ENCODE measurements around the gene CCDC187.

CCDC187 gene

DNA sequence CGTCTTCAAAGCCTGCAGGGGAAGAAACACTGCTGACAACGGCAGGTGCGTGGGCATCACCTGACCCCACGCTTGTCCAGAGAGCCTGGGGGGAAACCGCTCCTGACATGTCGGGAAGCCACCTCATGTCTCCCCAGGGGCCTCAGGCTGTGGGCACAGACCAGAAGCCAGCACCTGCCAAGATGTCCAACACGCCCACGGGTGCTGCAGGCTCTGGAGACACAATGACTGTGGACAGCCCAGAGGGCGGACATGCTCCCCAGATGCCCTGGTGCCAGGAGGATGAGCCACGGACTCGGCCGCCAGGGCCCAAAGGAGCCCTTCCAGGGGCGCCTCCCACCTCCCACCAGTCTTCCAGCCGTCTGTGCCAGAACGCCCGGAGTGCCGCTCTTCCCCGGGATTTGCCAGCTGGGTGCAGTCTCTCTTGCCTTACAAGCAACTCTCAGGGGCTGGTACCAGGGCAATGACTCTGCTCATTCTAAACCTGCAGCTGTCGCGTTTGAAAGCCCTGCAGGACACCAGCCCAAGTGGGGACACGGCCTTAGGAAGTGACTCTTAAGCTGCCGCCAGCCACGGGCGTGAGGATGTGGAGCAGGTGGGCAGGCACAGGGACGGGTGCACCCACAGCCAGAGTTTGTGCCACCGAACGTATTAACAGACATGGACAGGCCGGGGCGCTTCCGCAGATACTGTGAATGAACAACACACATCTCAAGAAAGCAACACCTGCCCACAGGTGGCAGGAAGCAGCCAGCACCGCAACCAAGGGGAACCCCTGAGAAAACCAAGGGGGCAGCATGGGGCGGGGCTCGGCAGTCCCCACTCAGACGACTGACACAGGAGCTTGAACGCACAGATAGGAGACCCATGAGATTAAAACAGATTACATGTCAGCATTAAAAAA is 92.2 kb downstream of the CCDC187 start:
- no peak for DNase-seq
- in situ Hi-C loops (cut with HindIII; ENCODE audit: low pct_ligation_motif_present, low pct_unique_long_range_greater_than_20kb, low sequenced_read_pairs) = no loop called here

DNA sequence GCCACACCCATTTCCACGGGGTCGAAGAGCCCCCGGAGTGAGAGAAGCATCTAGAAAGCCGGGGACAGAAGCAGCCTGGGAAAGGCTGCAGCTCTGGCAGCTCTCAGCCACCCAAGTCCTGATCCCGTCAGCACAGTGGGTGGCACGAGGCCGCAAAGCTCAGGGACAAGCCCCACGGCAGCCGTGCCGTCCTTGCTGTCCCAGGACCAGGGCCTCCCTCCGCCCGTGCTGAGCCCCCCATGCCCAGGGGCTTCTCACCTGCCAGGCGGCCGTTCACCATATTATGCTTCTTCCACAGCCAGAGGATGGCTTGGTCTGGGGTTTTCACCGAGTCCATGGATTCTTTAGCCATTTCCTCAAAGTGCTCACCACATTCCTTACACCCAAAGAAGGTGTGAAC is 92.9 kb downstream of the CCDC187 start:
- in situ Hi-C loops (cut with HindIII; ENCODE audit: low pct_ligation_motif_present, low pct_unique_long_range_greater_than_20kb, low sequenced_read_pairs) = no loop called here

DNA sequence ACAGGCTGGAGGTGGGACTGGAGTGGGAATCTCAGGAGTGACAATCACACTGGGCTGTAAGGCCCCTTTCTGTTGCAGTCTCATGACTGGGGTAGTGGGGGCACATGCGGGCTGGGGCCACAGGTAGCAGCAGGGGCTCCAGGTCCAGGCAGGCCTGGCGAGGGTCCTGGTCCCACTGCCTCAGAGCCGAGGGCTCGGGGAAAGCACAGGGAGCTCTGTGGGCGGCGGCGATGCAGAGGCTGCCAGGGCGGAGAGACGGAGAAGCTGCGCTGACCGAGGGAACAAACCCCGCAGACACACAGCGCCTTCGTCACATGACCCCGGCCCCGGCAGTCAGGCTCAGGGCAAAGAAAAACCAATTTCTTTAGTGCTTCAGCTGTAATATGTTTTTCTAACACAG is 93.6 kb downstream of the CCDC187 start:
- DNase-seq = no peak
- in situ Hi-C loops (cut with HindIII; ENCODE audit: low pct_ligation_motif_present, low pct_unique_long_range_greater_than_20kb, low sequenced_read_pairs) = no loop called here

More for the DNA sequence above, 92.9 kb downstream of the CCDC187 start:
- no peak for DNase-seq

DNA sequence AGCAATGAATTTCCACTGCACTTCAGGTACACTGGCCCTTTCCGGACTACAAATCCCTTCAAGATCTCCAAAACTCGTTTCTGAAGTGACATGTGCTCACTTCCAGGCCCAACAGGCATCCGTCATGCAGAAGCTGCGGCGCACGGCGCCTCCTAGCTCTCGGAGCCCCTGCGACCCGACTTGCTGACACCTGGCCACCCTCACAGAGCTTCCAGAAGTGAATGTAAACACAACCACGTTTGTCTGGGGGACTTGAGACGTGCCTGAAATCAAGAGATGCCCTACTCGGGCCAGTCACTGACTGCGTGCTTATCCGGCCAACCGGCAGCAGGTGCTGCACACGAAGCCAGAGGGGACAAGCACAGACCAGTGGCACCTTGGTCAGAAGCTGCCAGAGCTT is 94.1 kb downstream of the CCDC187 start:
- in situ Hi-C loops (cut with HindIII; ENCODE audit: low pct_ligation_motif_present, low pct_unique_long_range_greater_than_20kb, low sequenced_read_pairs) = no loop called here
- DNase-seq = no peak

DNA sequence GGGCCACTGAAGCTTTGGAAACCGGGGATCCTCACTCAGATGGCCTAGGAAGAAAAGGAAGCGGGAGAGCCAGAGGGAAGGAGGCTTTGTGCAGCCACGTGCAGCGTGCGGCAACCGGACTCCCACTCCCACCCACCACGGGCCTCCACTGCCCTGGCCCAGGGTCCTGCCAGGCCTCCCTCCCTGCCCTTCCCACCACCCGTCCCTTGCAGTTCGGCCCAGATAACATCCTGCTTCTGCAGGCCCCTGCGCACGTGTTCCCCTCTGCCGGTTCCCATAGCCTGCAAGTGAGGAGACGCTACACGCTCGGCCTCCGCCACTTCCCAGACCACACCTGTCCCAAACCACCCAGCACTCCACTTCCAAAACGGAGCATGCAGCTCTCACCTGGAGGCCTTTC is 94.7 kb downstream of the CCDC187 start:
- in situ Hi-C loops (cut with HindIII; ENCODE audit: low pct_ligation_motif_present, low pct_unique_long_range_greater_than_20kb, low sequenced_read_pairs) = no loop called here
- DNase-seq = no peak

DNA sequence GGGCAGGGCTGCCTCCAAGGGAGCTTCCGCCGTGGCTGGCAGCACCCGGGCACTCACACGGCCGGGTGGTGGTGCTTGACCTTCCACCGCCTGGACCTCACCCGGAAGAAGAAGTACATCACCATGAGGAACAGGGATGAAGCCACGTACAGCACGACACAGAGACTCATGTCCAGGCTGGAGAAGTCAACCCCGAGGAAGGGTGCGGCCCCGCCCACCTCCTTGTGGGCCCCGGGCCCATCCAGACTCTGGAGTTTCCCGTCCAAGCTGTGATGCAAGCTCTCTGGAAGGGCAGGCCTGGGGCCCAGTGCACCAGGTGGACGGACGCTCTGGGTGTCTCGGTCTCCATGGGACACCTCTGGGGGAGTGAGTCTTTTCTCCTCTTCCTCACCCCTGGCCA is 95.2 kb downstream of the CCDC187 start:
- in situ Hi-C loops (cut with HindIII; ENCODE audit: low pct_ligation_motif_present, low pct_unique_long_range_greater_than_20kb, low sequenced_read_pairs) = no loop called here
- DNase-seq = no peak

DNA sequence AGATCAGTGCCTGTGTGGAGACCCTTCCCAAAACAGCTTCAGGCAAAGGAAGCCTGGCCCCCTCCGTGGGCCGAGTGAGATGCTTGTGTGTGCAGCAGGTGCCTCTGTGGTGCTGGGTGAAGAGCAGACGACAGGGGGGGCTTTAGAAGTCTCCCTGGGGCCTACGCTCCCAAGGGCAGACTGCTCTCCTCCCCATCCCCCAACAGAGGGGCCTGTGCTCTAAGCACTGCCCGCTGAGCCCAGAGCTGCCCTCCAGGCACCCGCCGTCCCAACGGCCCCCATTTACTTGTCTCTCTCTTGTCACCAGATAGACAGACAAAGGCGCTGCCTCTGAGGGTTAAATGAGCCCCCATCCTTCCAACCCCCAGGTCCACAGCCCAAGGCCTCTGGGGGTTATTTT is 96.3 kb downstream of the CCDC187 start:
- in situ Hi-C loops (cut with HindIII; ENCODE audit: low pct_ligation_motif_present, low pct_unique_long_range_greater_than_20kb, low sequenced_read_pairs) = no loop called here
- DNase-seq = no peak

DNA sequence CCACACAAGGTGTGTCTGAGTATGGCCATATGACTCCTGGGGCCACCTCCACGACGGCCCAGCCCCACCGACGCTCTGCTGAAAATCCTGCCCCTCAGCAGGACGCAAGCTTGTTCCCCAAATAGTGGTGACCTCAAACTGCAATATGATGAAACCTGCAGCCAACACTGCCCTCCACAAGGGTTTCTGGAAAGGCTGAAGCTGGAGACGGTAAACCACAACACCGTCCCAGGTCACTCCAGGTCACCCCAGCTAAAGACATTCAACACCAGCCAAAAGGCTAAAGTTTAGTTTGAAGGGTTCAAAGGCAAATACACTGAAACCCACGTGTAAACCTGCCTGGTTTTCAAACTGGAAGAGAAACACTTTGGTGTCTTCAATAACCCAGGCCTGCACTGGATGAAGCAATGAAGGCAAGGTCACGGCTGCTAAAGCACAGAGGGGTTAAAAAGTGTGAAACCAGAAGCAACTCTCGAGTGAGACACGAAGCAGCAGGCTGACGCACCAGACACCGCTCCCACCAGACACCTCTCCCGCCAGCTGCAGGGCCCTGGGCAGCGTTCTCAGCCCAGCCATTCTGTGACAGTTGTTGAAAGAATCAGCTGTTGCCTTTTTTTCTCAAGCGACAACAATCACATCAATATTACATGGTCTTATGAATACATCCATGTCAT is 97.2 kb downstream of the CCDC187 start:
- in situ Hi-C loops (cut with HindIII; ENCODE audit: low pct_ligation_motif_present, low pct_unique_long_range_greater_than_20kb, low sequenced_read_pairs) = no loop called here
- DNase-seq = no peak

DNA sequence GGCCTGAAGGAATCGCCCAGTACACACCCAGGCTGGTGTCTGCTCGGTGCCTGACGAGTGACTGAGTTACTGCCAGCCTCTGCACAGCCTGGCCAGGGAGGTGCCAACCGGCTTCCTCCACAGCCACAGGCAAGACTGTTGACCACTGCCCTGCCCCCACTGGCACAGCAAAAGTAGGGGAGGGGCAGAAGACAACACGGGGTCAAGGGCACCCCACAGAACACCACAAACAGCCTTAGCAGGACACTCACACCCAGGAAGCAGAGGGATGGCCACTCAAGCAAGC is 98.2 kb downstream of the CCDC187 start:
- in situ Hi-C loops (cut with HindIII; ENCODE audit: low pct_ligation_motif_present, low pct_unique_long_range_greater_than_20kb, low sequenced_read_pairs) = no loop called here
- no peak for DNase-seq

DNA sequence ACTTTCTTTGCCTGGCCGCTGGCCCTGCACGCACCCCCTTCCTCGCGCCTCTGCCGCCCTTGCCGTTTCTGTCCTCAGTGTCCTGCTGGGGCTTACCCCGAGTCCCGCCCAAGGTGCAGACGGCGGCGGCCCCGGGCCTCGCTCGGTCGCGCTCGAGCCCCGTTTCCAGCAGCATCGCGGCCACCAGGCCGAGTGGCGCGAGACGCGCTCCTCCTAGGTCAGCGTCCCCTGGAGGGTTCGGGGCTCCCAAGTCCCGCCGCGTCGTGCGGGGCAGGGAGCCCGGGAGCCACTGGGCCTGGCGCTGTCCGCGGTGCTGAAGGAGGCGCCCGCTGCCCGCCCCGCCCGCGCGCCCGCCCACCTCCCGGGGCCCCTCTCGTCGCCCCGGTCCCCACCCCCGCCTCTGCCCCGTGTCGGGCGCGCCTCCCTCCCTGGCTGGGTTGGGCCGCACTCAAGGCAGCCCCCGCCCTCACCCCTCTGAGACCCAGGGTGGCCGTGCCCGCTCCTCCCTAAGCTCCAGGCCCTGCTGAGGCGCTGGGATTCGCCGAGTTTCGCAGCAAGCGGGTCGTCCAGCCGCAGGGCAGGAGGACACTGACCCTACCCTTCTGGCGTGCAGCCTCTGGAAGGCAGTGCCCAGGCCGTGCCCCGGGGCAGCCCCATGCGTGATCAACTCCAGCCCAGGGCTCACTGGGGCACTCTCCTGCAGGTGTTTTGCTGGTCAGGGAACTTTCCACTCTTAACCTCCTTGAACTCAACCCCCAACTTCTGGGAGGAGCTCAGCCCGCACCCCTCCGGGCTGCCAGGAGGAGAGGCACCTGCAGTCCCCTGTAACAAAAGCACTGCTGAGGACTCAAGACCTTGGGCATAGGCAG is 98.8 kb downstream of the CCDC187 start, which contains the start of gene LHX3:
LHX3 (minus strand) TSS at position 291 of the 869 bp plus-strand sequence; CDS start at position 175, 116 bp downstream.
- in situ Hi-C loops (cut with HindIII; ENCODE audit: low pct_ligation_motif_present, low pct_unique_long_range_greater_than_20kb, low sequenced_read_pairs) = no loop called here
- DNase-seq = peak; percentile 35

DNA sequence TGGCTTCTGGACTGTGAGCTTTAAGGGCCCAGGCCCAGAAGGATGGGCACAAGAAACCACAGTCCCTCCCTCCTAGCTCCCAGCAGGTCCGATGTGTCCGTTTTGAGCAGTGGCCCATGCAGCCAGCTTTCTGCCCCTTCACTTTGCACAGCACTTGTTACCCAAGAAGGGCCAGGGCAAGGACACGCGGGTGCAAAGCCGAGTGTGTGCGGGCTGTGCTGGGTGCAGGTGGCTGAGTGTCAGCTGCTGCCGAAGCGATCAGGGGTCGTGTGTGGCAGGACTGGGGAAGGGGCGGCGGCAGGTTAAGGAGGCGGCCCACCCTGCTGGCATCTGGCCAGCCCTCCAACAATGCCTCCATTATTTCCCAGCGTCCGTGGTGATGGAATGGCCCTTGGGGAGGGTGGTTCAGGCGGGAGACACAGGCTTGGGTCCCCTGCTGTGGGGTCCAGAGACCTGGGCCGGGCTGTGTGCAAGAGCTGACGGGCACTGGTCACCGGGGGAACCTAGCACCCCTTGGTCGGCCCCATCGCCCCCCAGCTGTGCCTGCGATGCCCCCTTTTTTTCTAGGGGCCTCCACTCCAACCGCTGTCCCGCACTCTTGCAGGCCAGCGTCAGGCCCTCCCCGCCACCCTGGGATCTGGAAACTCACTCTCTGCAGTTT is 99.6 kb downstream of the CCDC187 start:
- in situ Hi-C loops (cut with HindIII; ENCODE audit: low pct_ligation_motif_present, low pct_unique_long_range_greater_than_20kb, low sequenced_read_pairs) = no loop called here
- DNase-seq = no peak

DNA sequence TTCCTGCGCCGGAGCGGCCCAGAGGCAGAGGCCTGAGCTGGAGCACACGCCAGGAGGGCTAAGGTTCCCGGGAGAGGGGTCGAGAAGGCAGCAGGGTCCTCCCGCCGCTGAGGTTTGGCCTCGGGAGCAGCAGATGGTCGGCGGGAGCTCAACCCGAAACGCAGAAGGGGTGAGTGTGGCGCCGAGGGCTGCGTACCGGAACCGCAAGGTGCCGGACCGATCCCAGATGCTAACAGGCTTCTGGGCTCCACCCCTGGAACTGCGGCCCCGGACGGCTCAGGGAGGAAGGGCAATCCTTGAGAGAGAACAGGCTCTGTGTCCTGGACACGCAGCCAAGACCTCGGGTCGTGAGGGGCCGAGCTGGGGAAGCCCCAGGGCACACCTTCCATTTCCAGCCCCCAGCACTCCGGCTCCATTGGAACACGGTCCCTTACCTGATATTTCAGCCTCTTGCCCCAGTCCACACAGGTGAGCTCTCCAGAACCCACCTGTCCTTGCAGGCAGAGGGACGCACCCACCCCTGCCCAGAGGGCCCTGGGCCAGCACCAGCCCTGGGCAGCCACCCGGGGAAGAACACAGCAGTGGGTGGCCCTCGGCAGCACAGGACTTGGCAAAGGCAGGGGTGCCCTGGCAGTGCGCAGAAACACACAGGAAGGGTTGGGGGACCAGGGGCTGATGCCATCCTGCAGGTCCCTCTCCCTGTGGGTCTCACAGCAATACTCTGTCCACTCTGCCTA is 100.3 kb downstream of the CCDC187 start:
- no peak for DNase-seq
- in situ Hi-C loops (cut with HindIII; ENCODE audit: low pct_ligation_motif_present, low pct_unique_long_range_greater_than_20kb, low sequenced_read_pairs) = no loop called here

DNA sequence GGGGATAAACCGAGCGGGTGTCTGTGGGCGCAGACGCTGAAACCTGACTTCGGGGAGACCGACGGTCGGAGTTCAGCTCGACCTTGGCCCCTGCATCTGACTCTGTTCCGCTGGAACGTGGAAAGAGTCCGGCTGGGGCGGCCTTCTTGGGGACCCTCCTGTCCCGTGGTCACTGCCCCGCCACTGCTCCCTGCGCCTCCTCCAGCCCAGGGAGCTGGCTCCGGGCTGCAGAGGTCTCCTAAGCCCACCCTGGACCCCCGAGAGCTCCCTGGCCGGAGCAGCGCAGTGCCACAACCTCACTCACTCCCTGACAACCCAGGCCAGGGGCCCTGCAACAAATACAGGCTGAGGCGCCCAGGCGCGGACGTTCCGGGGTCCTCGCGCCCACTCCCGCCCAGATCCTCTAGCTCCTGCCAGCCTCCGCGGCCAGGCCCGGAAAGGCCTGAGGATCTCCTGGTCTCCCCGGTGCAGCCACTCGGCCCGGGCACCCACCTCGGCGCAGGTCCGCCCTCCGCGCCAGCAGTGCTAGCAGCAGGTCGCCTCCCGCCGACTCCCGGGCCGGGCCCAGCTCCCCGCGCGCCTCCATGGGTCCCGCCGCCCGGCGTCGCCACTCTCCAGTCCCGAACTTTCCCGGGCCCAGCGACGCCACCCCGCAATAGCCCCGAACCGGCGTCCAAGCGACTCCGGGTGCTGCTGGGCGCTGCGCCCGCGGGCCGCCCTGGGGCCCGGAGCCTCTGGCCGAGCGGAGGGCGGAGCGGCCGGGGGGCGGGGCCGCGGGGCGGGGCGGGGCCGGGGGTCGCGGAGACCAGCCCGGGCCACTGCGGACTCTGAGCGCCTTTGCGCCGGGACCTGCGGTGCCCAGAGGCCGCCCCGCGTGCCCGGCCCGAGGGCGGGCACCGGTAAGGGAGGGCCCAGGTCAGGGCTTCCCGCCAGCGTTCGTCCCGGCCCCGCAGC is 101.2 kb downstream of the CCDC187 start:
- in situ Hi-C loops (cut with HindIII; ENCODE audit: low pct_ligation_motif_present, low pct_unique_long_range_greater_than_20kb, low sequenced_read_pairs) = no loop called here
- no peak for DNase-seq

DNA sequence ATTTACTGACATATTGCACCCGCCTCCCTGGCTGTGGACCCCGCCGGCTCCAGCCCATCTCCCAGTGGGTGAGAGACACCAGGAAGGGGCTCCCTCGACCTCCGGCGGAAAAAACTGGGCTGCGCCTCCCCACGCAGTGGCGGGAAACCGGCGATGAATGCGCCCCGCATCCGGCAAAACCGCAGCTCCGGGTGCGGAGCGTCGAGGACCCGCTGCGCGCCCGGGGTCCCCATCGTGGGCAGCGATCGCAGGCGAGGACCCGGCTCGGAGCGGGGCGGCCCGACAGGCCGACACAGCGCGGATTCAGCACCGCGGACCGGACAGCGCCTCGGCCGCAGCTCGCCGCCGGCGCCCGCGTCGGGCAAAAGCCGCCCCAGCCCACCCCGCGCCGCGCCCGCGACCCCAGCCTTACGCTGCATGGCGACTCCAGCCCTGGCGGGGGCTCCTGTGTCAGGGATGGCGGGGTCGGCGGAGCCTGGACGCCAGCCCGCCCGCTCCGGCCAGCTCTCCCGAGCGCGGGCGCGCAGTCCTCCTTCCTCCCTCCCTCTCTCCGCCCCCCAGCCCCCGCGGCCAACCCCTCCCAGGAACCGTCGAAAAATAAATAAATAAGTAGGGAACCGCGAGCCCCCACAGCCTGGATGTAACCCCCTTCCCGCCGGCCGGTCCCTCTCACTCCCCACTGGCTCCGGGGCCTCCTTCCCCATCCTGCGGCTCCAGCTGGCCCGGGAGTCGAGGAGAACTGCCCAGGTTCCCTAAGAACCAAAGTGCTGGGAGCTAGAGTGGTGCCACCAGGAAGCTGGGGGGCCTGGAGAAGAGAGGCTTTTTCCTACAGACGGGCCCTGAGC is 102.1 kb downstream of the CCDC187 start:
- no peak for DNase-seq
- in situ Hi-C loops (cut with HindIII; ENCODE audit: low pct_ligation_motif_present, low pct_unique_long_range_greater_than_20kb, low sequenced_read_pairs) = no loop called here

DNA sequence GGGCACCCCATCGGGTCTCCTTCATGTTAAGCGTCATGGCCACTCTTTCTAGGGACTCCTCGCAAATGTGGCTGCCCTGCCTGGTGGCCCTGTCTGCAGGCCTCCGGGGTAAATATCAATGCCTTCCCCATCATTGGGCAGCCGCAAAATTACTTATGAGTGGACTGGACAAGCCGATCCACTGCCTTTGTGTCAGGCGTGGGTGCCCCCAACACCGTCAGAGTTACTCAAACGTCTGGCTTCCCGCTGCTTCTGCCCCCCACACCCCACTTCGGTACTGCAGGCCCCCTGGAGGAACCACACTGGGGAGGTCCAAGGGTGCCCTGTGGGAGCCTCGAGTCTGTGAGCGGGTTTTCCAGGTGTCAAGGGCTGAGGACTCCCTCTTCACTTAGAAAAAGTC is 102.7 kb downstream of the CCDC187 start:
- in situ Hi-C loops (cut with HindIII; ENCODE audit: low pct_ligation_motif_present, low pct_unique_long_range_greater_than_20kb, low sequenced_read_pairs) = no loop called here

DNA sequence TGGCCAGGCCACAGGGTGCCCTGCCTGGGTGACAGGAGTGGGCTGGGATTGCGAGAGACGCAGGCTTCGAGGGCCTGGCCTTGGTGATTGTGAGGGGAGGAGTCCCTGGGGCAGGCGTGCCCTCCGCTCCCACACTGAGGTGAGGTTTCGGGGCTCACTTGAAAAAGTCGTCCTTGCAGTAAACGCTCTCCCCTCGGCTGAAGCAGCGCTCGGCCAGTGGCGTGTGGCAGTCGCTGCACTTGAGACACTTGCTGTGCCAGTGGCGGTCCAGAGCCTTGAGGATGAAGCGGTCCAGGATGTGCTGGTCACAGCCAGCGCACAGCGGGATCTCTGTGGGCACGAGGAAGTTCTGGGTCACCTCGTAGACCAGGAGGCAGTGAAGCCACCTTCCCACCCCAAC is 103.5 kb downstream of the CCDC187 start:
- no peak for DNase-seq
- in situ Hi-C loops (cut with HindIII; ENCODE audit: low pct_ligation_motif_present, low pct_unique_long_range_greater_than_20kb, low sequenced_read_pairs) = no loop called here

More for the DNA sequence above, 102.7 kb downstream of the CCDC187 start:
- no peak for DNase-seq
